Kidney (tissue), 14 donors: ENCODE data around the gene CPT2. TPM values are rescaled to one million over a fixed set of nuclear protein-coding genes. Genes with fewer than 3 reads are reported as not detected.
A peak's percentile ranks its signal among the peaks of the same experiment; 100 is the strongest.

Experiments
- DNase-seq, 5 donors: peaks; one replicate each; pipeline ENCODE4 v3.0.0-alpha.2; 2013 to 2020
- FAIRE-seq: peaks from 2 replicates; lab custom pipeline; 2012; peaks lifted over from hg19 to GRCh38; lab: Jason Lieb, UNC
- H3K27ac ChIP-seq, 2 donors: one replicate each; pipeline ENCODE4 v1.7.0; 2013; ENCODE audit warnings: low read depth in 2 of 2, low read length in 2 of 2, inconsistent platforms in 1 of 2
- H3K27me3 ChIP-seq: one replicate; pipeline ENCODE4 v1.7.1; 2013; ENCODE audit warnings: low read length, inconsistent platforms; ENCODE audit not compliant: control insufficient read depth, insufficient read depth
- H3K36me3 ChIP-seq, 3 donors: one replicate each; pipeline versions ENCODE4 v1.7.0 to v1.7.1; 2013; ENCODE audit warnings: low read length in 3 of 3, control low read depth in 1 of 3, inconsistent platforms in 1 of 3; ENCODE audit not compliant: insufficient read depth in 3 of 3, control insufficient read depth in 2 of 3
- H3K4me1 ChIP-seq, 3 donors: one replicate each; pipeline versions ENCODE4 v1.7.0 to v1.7.1; 2013; ENCODE audit warnings: low read length in 3 of 3, inconsistent platforms in 1 of 3, low read depth in 1 of 3; ENCODE audit not compliant: control insufficient read depth in 2 of 3, insufficient read depth in 2 of 3
- H3K4me3 ChIP-seq, 3 donors: one replicate each; pipeline versions ENCODE4 v1.7.0 to v1.8.1; 2013; ENCODE audit warnings: low read length in 3 of 3, control low read depth in 1 of 3, inconsistent platforms in 1 of 3
- H3K9ac ChIP-seq, 3 donors: one replicate each; pipeline versions ENCODE4 v1.7.0 to v1.7.1; 2013; ENCODE audit warnings: low read length in 3 of 3, control low read depth in 1 of 3, inconsistent platforms in 1 of 3
- H3K9me3 ChIP-seq, 3 donors: one replicate each; pipeline versions ENCODE4 v1.7.0 to v1.7.1; 2013; ENCODE audit warnings: low read length in 3 of 3, control low read depth in 1 of 3, inconsistent platforms in 1 of 3; ENCODE audit not compliant: control insufficient read depth in 2 of 3, insufficient read depth in 1 of 3
- intact Hi-C: fragments of 100-400 bp; cut with DNase I; formaldehyde crosslinking; loops from one replicate; pipeline ENCODE4 v1.11.1; 2022
- polyA plus RNA-seq: library from polyadenylated mRNA; stranded (reverse); fragments of 350-450 nt; fragmentation: Illumina TruSeq; extraction: RNeasy Lipid Tissue Mini Kit (QIAGEN cat#74804); gene quantifications from one replicate; pipeline ENCODE4 v1.2.3, GENCODE V29; 2014; ENCODE audit warnings: low read depth, low replicate concordance; ENCODE audit not compliant: insufficient read depth
- total RNA-seq: library from RNA; stranded (reverse); fragmentation: NEBNext Ultra II Directional; extraction: Animal tissue kit (Norgen Biotek cat#: 25700); gene quantifications from one replicate; pipeline ENCODE4 v1.2.1, GENCODE V29; 2021
- TF ChIP-seq, protein P1 (sequence below): IDR thresholded peaks from 3 replicates; pipeline ENCODE4 v1.5.1; 2012; ENCODE audit warnings: mild to moderate bottlenecking, moderate library complexity, borderline replicate concordance; ENCODE audit not compliant: insufficient read depth; ENCODE audit errors: extremely low read depth
- donor health status: control.
- donor health status: control.
- donor health status: control.
- donor health status: control.
- donor health status: control.
- donor health status: DM: yes; HTN: yes; CAD: no.
- donor health status: Normal renal cell carcinoma (clear cell type).

CPT2 gene
- total and polyA plus RNA-seq, 2 donors from 2014 or later: 24.2 to 57.7 TPM

DNA sequence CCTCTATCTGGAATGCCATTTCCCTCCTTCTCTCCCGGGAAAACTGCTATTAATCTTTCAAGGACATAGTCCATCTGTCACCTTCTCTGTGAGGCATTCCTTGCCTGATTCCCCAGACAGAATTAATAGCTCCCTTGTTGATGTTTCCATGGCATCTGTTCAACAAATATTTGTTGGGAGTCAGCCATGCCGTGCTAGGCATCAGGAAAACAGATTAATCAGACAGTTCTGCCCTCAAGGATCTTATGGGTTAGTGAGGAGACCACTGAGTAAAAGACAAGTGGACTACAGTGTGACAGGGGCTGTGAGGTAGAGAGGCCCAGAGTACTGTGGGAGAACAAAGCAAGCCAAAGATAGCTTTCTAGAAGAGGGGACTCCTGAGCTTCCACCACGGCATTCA lies 53.1 kb downstream of the CPT2 start:
- Histone ChIP-seq H3K36me3 (no peaks in the 10 kb centered on the region), H3K4me1 (no peaks in the 10 kb centered on the region), H3K9me3 (no peaks in the 10 kb centered on the region), H3K27ac (no peak overlapping the region), H3K4me3 (no peak overlapping the region), H3K27me3 (no peaks in the 10 kb centered on the region), H3K9ac (no peak overlapping the region)
- intact Hi-C loops: no loop called here
- peak in 2 of 5 donors; percentile 19 to 58 for DNase-seq
- FAIRE-seq: no peak
- TF ChIP-seq, protein P1, sequence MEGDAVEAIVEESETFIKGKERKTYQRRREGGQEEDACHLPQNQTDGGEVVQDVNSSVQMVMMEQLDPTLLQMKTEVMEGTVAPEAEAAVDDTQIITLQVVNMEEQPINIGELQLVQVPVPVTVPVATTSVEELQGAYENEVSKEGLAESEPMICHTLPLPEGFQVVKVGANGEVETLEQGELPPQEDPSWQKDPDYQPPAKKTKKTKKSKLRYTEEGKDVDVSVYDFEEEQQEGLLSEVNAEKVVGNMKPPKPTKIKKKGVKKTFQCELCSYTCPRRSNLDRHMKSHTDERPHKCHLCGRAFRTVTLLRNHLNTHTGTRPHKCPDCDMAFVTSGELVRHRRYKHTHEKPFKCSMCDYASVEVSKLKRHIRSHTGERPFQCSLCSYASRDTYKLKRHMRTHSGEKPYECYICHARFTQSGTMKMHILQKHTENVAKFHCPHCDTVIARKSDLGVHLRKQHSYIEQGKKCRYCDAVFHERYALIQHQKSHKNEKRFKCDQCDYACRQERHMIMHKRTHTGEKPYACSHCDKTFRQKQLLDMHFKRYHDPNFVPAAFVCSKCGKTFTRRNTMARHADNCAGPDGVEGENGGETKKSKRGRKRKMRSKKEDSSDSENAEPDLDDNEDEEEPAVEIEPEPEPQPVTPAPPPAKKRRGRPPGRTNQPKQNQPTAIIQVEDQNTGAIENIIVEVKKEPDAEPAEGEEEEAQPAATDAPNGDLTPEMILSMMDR: no peak

DNA sequence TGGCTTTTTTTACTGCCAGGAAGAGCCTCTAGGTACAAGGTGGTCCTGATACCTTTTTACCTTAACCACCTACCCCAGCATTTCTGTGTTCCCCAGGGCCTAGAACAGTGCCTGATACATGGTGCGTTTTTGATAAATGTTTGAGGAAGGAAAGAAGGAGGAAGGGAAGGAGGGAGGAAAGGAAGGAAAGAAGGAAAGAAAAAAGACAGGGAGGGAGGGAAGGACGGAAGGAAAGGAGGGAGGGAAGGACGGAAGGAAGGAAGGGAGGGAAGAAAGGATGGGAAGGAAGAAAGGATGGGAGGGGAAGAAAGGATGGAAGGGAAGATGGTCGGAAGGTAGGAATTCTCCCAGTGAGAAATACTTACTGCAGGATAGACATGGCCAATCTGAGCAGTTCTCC lies 53.7 kb downstream of the CPT2 start:
- Histone ChIP-seq H3K9me3 (no peaks in the 10 kb centered on the region), H3K4me3 (no peak overlapping the region), H3K27me3 (no peaks in the 10 kb centered on the region), H3K9ac (no peak overlapping the region), H3K4me1 (no peaks in the 10 kb centered on the region), H3K27ac (no peak overlapping the region), H3K36me3 (no peaks in the 10 kb centered on the region)
- intact Hi-C loops: no loop called here
- FAIRE-seq (no peak), DNase-seq (no peak)
- TF ChIP-seq, protein P1: no peak

DNA sequence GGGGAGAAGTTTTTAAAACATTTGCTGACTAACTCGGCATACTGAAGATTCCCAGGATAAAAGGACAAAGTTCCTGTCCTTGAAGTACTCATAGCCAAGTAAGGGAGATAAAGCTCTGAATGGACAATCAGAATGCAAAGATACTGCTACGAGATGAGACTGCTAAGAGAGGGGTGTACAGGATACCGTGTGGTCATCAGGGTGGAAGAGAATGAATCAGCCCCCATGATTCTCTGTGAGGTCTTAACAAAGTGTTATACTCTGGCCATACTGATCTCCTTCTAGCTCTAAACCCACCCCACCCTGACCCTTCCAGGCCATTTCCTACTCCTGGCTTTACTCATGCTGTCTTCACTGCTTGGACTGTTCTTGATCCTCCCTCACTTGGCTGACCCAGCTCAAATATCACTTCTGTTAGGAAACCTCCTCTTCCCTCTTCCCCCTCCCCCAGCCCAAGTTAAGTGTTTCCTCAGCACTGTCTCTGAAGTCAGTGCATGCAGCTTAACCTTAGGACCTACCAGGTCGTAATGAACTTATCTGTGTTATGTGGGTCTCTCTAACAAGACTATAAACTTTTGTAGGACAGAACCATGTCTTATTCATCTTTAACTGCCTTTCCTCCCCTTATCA lies 57.5 kb downstream of the CPT2 start:
- H3K27me3 ChIP-seq: no peaks in the 10 kb centered on the region
- peak in 2 of 5 donors; percentile 8 to 15 for DNase-seq
- H3K4me1 ChIP-seq: no peaks in the 10 kb centered on the region
- H3K4me3 ChIP-seq: no peak overlapping the region
- intact Hi-C loops: no loop called here
- TF ChIP-seq, protein P1: no peak
- no peaks in the 10 kb centered on the region for H3K9me3 ChIP-seq
- H3K9ac ChIP-seq: no peak overlapping the region
- FAIRE-seq: no peak
- no peak overlapping the region for H3K27ac ChIP-seq
- H3K36me3 ChIP-seq: no peaks in the 10 kb centered on the region

DNA sequence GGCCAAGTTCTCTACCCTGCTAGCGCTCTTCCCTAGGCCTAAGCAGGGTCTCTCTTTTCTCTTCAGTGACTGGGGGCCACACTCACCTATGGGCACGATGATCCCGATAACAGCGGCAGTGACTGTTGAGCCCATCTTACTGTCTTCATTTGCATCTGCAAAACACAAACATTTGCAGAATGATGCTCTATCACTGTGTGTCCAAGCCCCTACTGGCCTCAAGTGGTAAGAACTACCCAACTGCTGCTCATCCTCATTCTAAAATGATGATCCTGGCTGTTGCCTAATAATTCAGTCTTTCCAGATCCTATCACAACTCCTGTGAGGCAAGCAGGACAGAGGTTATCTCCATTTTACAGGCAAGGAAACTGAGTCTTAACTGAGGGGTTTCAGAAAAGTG lies 58.4 kb downstream of the CPT2 start:
- no peak for DNase-seq
- no peaks in the 10 kb centered on the region for H3K9me3 ChIP-seq
- H3K36me3 ChIP-seq: no peaks in the 10 kb centered on the region
- TF ChIP-seq, protein P1: no peak
- no peak overlapping the region for H3K9ac ChIP-seq
- no peak overlapping the region for H3K4me3 ChIP-seq
- no peak for FAIRE-seq
- no peaks in the 10 kb centered on the region for H3K27me3 ChIP-seq
- H3K27ac ChIP-seq: no peak overlapping the region
- H3K4me1 ChIP-seq: no peaks in the 10 kb centered on the region
- intact Hi-C loops: no loop called here
